K562 (cell line): Measurements from ENCODE around the gene MGST3. TPM values are rescaled to one million over a fixed set of nuclear protein-coding genes. Genes with fewer than 3 reads are reported as not detected.

Experiments used
- SUPT5H ChIP-seq: fragments of 450-650 bp; IDR thresholded peaks from 2 replicates; pipeline ENCODE4 v1.6.1; 2016
- ZBTB17 ChIP-seq: fragments of 450-650 bp; formaldehyde crosslinking; IDR thresholded peaks from 2 replicates; pipeline ENCODE4 v1.4.0; 2020; ENCODE audit warnings: mild to moderate bottlenecking
- polyA plus RNA-seq, 8 experiments: library from polyadenylated mRNA; depleted of rRNA in 4 of 8; stranded (reverse) in 5 of 8; unstranded in 3 of 8; fragments of >200 nt; fragmentation: Nextera tagmentation in 2 of 8; fragmentation: Illumina TruSeq in 1 of 8; extraction: Ambion mirVana in 2 of 8; extraction: Trizol in 1 of 8; gene quantifications; 2 replicates each; pipeline versions ENCODE4 v1.2.1 to v1.2.3, GENCODE V29; 2011 to 2014; ENCODE audit warnings: inconsistent platforms in 1 of 8, missing spikeins in 1 of 8
- total RNA-seq, 7 experiments: library from RNA; depleted of rRNA in 6 of 7; stranded (reverse); fragments of >200 nt in 6 of 7; fragmentation: Illumina TruSeq in 2 of 7; extraction: Trizol in 2 of 7; gene quantifications; 2 replicates each; pipeline versions ENCODE4 v1.2.1 to v1.2.3, GENCODE V29; 2011 to 2021; ENCODE audit warnings: low replicate concordance in 1 of 7
- TF ChIP-seq, protein P1 (sequence below), 2 experiments: fragments of 450-650 bp; IDR thresholded peaks; 2 replicates each; pipeline ENCODE4 v1.6.1; 2016; ENCODE audit warnings: mild to moderate bottlenecking in 2 of 2, borderline replicate concordance in 1 of 2, low read depth in 1 of 2, moderate library complexity in 1 of 2
- TF ChIP-seq, protein P2 (sequence below): fragments of 450-650 bp; IDR thresholded peaks from 2 replicates; pipeline ENCODE4 v1.6.1; 2014; ENCODE audit warnings: low read depth, mild to moderate bottlenecking, moderate library complexity, borderline replicate concordance

The MGST3 gene
- total and polyA plus RNA-seq, 9 of the 15 experiments (the other 6 are each of a cell fraction or from before 2014, with no cell fraction given): 70.7 to 287 (median 105) TPM

DNA sequence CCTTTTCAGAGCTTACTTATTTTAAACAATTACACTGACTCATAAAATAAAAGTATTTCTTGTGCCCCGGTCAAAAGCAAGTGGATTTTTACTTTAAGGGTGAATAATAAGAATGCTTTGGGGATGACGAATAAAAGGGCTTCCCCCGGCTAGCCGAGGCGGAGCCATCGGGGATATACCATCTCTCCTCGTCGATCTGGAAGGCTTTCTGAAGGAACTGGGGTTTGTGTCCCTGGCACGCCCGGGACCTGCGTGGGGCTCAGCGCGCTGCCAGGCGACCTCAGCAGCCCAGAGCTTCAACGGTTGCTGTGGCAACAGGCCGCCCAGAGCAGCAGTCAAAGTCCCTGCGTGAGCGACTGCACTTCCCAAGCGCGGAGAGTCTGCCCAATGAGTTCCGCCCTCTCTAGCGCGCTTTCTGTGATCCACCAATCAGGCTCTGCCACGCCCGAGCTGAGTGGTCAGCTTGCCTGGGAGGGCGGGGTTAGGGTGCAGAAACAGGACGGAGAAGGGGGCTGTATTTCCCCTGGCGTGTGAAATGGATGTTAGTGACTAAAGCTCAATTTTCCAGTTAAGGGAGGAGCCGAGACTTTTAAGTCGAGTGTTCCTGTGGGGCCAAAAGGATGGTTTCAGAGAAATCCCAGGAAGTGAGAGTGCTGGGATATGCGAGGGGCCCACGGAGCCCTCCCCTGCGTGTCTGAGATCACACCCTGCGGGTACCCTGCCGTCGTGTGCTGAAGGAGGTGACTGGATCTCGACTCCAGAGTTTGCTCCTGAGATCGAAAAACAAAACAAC is 33.0 kb upstream of the MGST3 start (continued):
- TF ChIP-seq, protein P1, sequence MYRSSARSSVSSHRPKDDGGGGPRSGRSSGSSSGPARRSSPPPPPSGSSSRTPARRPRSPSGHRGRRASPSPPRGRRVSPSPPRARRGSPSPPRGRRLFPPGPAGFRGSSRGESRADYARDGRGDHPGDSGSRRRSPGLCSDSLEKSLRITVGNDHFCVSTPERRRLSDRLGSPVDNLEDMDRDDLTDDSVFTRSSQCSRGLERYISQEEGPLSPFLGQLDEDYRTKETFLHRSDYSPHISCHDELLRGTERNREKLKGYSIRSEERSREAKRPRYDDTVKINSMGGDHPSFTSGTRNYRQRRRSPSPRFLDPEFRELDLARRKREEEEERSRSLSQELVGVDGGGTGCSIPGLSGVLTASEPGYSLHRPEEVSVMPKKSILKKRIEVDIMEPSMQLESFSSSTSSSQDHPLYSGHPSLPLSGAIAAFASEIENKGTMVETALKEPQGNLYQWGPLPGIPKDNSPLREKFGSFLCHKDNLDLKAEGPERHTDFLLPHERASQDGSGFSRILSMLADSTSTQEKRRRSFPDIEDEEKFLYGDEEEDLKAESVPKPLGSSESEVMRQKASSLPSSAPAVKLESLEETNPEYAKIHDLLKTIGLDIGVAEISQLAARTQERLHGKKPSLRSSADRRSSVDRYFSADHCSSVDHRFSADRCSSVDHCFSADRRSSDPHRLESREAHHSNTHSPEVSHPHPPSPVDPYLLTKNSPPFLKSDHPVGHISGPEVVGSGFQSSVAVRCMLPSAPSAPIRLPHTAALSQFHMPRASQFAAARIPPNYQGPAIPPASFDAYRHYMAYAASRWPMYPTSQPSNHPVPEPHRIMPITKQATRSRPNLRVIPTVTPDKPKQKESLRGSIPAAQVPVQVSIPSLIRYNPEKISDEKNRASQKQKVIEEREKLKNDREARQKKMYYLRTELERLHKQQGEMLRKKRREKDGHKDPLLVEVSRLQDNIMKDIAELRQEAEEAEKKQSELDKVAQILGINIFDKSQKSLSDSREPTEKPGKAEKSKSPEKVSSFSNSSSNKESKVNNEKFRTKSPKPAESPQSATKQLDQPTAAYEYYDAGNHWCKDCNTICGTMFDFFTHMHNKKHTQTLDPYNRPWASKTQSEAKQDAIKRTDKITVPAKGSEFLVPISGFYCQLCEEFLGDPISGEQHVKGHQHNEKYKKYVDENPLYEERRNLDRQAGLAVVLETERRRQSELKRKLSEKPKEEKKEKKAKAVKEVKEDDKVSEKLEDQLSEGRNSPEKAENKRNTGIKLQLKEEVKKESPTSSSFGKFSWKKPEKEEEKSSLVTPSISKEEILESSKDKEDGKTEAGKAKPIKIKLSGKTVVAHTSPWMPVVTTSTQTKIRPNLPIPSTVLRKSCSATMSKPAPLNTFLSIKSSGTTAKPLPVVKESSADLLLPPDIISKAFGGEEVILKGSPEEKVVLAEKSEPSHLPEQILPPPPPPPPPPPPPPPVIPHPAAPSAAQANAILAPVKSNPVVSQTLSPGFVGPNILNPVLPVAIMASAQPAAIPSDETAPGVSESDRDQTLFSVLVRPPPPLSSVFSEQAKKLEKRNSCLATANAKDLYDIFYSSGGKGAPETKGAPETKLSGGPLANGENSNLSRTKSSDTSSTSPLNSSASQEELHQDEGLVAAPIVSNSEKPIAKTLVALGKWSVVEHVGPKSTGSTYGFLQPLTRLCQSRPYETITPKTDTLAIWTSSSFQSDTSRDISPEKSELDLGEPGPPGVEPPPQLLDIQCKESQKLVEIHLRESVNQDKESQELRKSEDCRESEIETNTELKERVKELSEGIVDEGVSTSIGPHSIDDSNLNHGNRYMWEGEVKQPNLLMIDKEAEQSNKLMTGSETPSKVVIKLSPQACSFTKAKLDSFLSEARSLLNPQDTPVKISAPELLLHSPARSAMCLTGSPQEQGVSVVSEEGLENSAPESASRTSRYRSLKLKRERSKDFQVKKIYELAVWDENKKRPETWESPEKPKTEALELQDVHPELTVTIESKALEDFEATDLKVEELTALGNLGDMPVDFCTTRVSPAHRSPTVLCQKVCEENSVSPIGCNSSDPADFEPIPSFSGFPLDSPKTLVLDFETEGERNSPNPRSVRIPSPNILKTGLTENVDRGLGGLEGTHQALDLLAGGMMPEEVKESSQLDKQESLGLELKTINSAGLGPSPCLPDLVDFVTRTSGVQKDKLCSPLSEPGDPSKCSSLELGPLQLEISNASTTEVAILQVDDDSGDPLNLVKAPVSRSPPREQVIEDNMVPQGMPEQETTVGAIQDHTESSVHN (IDR thresholded peaks at IDR 0.05; ENCODE audit: borderline replicate concordance in 1 of 2, low read depth in 1 of 2): no peak
- TF ChIP-seq, protein P2, sequence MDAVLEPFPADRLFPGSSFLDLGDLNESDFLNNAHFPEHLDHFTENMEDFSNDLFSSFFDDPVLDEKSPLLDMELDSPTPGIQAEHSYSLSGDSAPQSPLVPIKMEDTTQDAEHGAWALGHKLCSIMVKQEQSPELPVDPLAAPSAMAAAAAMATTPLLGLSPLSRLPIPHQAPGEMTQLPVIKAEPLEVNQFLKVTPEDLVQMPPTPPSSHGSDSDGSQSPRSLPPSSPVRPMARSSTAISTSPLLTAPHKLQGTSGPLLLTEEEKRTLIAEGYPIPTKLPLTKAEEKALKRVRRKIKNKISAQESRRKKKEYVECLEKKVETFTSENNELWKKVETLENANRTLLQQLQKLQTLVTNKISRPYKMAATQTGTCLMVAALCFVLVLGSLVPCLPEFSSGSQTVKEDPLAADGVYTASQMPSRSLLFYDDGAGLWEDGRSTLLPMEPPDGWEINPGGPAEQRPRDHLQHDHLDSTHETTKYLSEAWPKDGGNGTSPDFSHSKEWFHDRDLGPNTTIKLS: peak; percentile 58; the same call in 1 of the 2 replicates
- TF ChIP-seq ZBTB17 (CRISPR knock-in tag) (no peak), SUPT5H (peak; percentile 60)
